NCI-H526 (cell line): ENCODE results near the gene FCER1A.

Experiments
- DNase-seq, 2 experiments: peaks; one replicate each; lab custom pipeline; 2025; lab: John Stamatoyannopoulos, UW

Gene FCER1A

DNA sequence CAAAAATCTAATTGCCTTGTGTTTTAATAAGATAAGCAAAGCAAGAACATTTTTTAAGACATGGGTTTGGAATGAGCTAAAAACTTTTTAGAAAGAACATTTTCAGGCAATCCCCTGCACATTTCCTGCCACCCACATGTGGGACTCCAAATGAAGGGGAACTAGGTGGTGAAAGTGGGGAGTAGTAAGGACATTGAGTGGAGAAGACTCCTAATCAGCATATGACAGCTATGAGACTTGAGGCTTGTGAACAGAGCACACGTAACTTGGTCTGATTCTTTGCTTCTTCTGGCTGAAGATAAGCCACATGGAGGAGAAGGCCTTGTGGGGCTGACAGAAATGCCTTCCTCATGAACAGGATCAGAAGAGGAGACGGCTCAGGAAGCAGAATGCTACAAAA is 50.3 kb downstream of the FCER1A start:
- DNase-seq, result no peak
